Body of pancreas (tissue), 4 donors: Measurements from ENCODE around the gene MISP. TPM values are rescaled to one million over a fixed set of nuclear protein-coding genes. Genes with fewer than 3 reads are reported as not detected.
"Not testable (repeated sequence)": the region's sequence is repeated elsewhere in the genome, so short reads cannot be mapped to it uniquely, and the experiment has no call there.

Experiments
- ATAC-seq: fragments of 150-250 bp; one replicate; pipeline ENCODE4 v1.9.1; 2016
- DNase-seq, 4 donors: peaks; one replicate each; pipeline ENCODE4 v3.0.0-alpha.2; 2019
- H3K27ac ChIP-seq, 4 donors: fragments of 200-600 bp; sonication (generic); 1 replicate in 3 of 4; 2 replicates in 1 of 4; pipeline versions ENCODE4 v1.5.1 to v1.6.1; 2016 to 2019; ENCODE audit warnings: mild to moderate bottlenecking in 1 of 4, mixed read lengths in 1 of 4, moderate library complexity in 1 of 4
- H3K27me3 ChIP-seq, 2 donors: fragments of 200-600 bp; sonication (generic); one replicate each; pipeline ENCODE4 v1.6.0; 2016; ENCODE audit warnings: mild to moderate bottlenecking in 1 of 2
- H3K36me3 ChIP-seq, 2 donors: fragments of 200-600 bp; sonication (generic); replicated peaks in 1 of 2; 2 replicates each; pipeline ENCODE4 v1.5.1; 2016; ENCODE audit warnings: low read depth in 2 of 2; ENCODE audit not compliant: insufficient read depth in 1 of 2
- H3K4me1 ChIP-seq: fragments of 200-600 bp; sonication (generic); one replicate; pipeline ENCODE4 v1.6.0; 2016
- H3K4me3 ChIP-seq, 2 donors: fragments of 200-600 bp; sonication (generic); 1 replicate in 1 of 2; 2 replicates in 1 of 2; pipeline ENCODE4 v1.5.1; 2016 to 2019
- H3K9me3 ChIP-seq, 3 donors: fragments of 200-600 bp; sonication (generic); 1 replicate in 2 of 3; 2 replicates in 1 of 3; pipeline ENCODE4 v1.5.1; 2016
- POLR2A ChIP-seq, 3 donors: fragments of 450-650 bp; IDR thresholded peaks; one replicate each; pipeline ENCODE4 v1.6.1; 2016; ENCODE audit warnings: antibody characterized with exemption in 3 of 3, mild to moderate bottlenecking in 2 of 3
- WGBS, 2 donors: methylation state at CpG; one replicate each; pipeline ENCODE4 v1.1.5; 2017; 5-methylcytosine and 5-hydroxymethylcytosine counted together
- intact Hi-C: fragments of 100-400 bp; cut with DNase I; formaldehyde crosslinking; loops from one replicate; pipeline ENCODE4 v1.15.1; 2023
- total RNA-seq, 2 donors: library from RNA; depleted of rRNA; stranded (reverse); fragments of >200 nt; gene quantifications; one replicate each; pipeline ENCODE4 v1.1.0, GENCODE V29; 2016
- TF ChIP-seq, protein P1 (sequence below), 7 experiments: fragments of 450-650 bp in 4 of 7; fragments of 200-600 bp in 3 of 7; sonication (generic) in 3 of 7; IDR thresholded peaks; one replicate each; pipeline ENCODE4 v1.5.1; 2016 to 2019; ENCODE audit warnings: antibody characterized with exemption in 7 of 7

The MISP gene, protein sequence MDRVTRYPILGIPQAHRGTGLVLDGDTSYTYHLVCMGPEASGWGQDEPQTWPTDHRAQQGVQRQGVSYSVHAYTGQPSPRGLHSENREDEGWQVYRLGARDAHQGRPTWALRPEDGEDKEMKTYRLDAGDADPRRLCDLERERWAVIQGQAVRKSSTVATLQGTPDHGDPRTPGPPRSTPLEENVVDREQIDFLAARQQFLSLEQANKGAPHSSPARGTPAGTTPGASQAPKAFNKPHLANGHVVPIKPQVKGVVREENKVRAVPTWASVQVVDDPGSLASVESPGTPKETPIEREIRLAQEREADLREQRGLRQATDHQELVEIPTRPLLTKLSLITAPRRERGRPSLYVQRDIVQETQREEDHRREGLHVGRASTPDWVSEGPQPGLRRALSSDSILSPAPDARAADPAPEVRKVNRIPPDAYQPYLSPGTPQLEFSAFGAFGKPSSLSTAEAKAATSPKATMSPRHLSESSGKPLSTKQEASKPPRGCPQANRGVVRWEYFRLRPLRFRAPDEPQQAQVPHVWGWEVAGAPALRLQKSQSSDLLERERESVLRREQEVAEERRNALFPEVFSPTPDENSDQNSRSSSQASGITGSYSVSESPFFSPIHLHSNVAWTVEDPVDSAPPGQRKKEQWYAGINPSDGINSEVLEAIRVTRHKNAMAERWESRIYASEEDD
- total RNA-seq = 1 to 10 TPM in 1 of 2 donors, under 1 TPM in 1; 0.99 to 3.4 TPM

DNA sequence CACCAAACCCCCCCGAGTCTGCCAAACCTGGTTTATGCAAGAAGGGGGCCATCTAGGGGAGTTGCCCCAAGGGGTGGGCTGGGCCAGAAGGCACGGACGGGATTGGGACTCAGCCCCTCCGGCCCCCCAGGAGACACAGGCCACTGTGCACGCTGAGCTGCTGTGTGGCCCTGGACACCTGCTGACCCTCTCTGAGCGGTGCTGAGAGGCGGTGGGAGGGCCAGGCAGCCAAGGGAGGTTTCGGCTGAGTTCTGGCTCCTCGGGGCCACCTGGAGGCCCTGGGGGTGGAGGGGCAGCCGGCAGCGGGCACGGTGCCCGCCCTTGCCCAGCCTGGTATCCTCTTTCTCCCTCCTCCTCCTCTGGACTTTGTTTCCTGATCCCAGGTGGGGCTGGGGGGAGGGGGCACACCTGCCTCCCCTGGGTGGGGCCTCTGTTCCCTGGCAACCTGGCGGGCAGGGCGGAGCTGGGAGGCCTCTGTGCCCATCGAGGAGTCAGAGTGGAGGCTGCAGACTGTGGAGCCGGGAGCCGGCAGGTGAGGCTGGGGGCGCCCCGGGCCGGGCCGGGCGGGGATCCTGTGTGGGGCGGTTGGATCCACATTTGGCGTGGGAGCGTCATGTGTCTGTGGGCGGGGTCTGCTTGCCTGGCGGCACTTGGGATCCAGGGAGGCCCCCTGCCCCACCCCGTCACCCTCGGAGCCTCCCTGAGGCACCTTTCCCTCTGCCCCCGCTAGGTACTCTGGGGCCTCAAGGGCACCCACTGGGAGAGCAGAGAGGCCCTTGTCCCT is at the start of gene MISP:
MISP (plus strand) TSS at position 473 of the 784 bp plus-strand sequence. CDS start 5,835 bp downstream, outside the sequence.
- peak; percentile 36 to 71 (median 59) for DNase-seq
- TF ChIP-seq, protein P1, sequence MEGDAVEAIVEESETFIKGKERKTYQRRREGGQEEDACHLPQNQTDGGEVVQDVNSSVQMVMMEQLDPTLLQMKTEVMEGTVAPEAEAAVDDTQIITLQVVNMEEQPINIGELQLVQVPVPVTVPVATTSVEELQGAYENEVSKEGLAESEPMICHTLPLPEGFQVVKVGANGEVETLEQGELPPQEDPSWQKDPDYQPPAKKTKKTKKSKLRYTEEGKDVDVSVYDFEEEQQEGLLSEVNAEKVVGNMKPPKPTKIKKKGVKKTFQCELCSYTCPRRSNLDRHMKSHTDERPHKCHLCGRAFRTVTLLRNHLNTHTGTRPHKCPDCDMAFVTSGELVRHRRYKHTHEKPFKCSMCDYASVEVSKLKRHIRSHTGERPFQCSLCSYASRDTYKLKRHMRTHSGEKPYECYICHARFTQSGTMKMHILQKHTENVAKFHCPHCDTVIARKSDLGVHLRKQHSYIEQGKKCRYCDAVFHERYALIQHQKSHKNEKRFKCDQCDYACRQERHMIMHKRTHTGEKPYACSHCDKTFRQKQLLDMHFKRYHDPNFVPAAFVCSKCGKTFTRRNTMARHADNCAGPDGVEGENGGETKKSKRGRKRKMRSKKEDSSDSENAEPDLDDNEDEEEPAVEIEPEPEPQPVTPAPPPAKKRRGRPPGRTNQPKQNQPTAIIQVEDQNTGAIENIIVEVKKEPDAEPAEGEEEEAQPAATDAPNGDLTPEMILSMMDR (IDR thresholded peaks at IDR 0.05) = no peak
- no peak for TF ChIP-seq POLR2A (IDR thresholded peaks at IDR 0.05)
- Histone ChIP-seq H3K36me3 (no peaks in the 10 kb centered on the region), H3K9me3 (no peaks in the 10 kb centered on the region), H3K27me3 (peaks cover 0 to 7% of the 10 kb centered on the region in 2 donors), H3K4me1 (peaks cover 11% of the 10 kb centered on the region), H3K27ac (no peak within 1 kb of the TSS), H3K4me3 (no peak within 1 kb of the TSS)
- 45 to 47% methylated on average over 4 to 26 of the region's 31 CpGs for WGBS, 2 donors
- ATAC-seq = peak; percentile 47
- intact Hi-C loops = no loop called here

DNA sequence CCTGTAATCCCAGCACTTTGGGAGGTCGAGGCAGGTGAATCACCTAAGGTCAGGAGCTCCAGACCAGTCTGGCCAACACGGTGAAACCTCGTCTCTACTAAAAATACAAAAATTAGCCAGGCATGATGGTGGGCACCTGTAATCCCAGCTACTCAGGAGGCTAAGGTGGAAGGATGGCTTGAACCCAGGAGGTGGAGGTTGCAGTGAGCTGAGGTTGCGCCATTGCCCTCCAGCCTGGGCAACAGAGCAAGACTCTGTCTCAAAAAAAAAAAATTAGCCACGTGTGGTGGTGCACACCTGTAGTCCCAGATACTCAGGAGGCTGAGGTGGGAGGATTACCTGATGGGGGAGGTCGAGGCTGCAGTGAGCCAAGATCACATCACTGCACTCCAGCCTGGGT is 48.1 kb upstream of the MISP start:
- H3K36me3 ChIP-seq, H3K27ac ChIP-seq, H3K9me3 ChIP-seq, ATAC-seq, DNase-seq, H3K4me3 ChIP-seq, H3K4me1 ChIP-seq, intact Hi-C loops, H3K27me3 ChIP-seq: not testable (repeated sequence)
- WGBS, 2 donors = 67 to 72% methylated on average over 6 of the region's 6 CpGs

DNA sequence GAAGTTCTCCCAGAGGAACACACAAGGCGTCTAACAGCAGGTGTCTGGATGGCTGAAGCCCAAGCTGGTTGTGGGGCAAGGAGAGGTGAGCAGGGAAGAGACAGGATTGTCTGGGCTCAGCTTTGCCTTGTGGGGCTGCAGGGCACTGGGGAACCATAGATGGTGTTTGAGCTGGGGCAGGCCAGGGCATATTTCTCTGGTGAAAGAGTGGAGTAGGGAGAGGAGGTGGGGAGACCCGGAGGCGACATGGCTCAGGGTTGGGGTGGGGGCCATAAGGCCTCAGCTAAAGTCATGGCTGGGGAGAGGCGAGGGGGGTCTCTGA is 47.6 kb upstream of the MISP start:
- Histone ChIP-seq H3K4me1 (peaks cover 8% of the 10 kb centered on the region), H3K9me3 (no peaks in the 10 kb centered on the region), H3K4me3 (no peak overlapping the region), H3K27me3 (peaks cover 0 to 7% of the 10 kb centered on the region in 2 donors), H3K27ac (no peak overlapping the region), H3K36me3 (no peaks in the 10 kb centered on the region)
- ATAC-seq = no peak
- TF ChIP-seq, protein P1 (IDR thresholded peaks at IDR 0.05) = no peak
- no peak for TF ChIP-seq POLR2A (IDR thresholded peaks at IDR 0.05)
- intact Hi-C loops = no loop called here
- no peak for DNase-seq
- WGBS, 2 donors = 43 to 47% methylated on average over 4 of the region's 4 CpGs

DNA sequence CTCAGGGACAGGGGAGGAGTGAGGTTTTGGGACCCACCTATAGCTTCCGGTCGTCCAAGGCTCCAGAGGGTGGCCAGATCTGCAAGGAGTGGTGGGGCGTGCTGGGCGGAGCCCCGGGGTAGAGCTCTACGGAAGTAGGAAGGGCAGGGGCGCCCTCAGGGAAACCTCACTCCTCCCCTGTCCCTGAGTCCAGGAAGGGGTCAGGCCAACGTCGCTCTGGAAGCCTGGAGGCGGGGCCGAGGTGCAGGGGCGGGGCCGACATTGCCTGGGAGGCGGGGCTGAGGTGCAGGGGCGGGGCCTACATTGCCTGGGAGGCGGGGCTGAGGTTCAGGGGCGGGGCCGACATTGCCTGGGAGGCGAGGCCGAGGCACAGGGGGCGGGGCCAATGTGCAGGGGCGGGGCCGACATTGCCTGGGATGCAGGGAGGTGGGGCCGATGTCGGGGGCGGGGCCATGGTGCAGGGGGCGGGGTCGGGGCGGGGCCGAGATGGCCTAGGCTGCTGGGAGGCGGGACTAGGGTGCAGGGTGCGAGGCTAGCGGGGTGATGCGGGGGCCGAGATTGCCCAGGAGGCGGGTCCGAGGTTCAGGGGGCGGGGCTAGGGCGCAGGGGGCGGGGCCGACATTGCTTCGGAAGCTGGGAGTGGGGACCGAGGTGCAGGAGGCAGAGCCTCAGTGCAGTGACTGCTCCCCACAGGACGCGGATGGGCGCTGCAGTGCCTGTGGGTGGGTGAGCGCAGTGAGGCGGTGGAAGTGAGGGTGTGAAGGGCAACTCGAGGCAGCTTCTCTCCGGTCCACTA is 47.1 kb upstream of the MISP start:
- Histone ChIP-seq H3K4me3 (no peak overlapping the region), H3K27ac (no peak overlapping the region), H3K4me1 (peaks cover 10% of the 10 kb centered on the region), H3K9me3 (no peaks in the 10 kb centered on the region), H3K27me3 (peaks cover 0 to 7% of the 10 kb centered on the region in 2 donors), H3K36me3 (no peaks in the 10 kb centered on the region)
- peak in 1 of 3 donors; percentile 16 for TF ChIP-seq POLR2A (IDR thresholded peaks at IDR 0.05)
- TF ChIP-seq, protein P1 (IDR thresholded peaks at IDR 0.05) = no peak
- DNase-seq (peak; percentile 55 to 74 (median 71)), ATAC-seq (peak; percentile 54)
- WGBS, 2 donors = 10 to 23% methylated on average over 6 to 40 of the region's 50 CpGs
- intact Hi-C loops = no loop called here
